Occipital lobe (tissue), 2 donors: ENCODE results near the gene FAM110A. TPM values are rescaled to one million over a fixed set of nuclear protein-coding genes. Genes with fewer than 3 reads are reported as not detected.
A peak's percentile ranks its signal among the peaks of the same experiment; 100 is the strongest.
"Not testable (repeated sequence)": the region's sequence is repeated elsewhere in the genome, so short reads cannot be mapped to it uniquely, and the experiment has no call there.

Experiments
- DNase-seq: peaks from one replicate; lab custom pipeline; 2025; lab: John Stamatoyannopoulos, UW
- total RNA-seq: library from RNA; depleted of rRNA; stranded (reverse); fragments of >200 nt; gene quantifications from one replicate; pipeline ENCODE4 v1.2.3, GENCODE V29; 2014

Gene FAM110A
- total RNA-seq, 1 donor from 2014 or later: 6.7 TPM

DNA sequence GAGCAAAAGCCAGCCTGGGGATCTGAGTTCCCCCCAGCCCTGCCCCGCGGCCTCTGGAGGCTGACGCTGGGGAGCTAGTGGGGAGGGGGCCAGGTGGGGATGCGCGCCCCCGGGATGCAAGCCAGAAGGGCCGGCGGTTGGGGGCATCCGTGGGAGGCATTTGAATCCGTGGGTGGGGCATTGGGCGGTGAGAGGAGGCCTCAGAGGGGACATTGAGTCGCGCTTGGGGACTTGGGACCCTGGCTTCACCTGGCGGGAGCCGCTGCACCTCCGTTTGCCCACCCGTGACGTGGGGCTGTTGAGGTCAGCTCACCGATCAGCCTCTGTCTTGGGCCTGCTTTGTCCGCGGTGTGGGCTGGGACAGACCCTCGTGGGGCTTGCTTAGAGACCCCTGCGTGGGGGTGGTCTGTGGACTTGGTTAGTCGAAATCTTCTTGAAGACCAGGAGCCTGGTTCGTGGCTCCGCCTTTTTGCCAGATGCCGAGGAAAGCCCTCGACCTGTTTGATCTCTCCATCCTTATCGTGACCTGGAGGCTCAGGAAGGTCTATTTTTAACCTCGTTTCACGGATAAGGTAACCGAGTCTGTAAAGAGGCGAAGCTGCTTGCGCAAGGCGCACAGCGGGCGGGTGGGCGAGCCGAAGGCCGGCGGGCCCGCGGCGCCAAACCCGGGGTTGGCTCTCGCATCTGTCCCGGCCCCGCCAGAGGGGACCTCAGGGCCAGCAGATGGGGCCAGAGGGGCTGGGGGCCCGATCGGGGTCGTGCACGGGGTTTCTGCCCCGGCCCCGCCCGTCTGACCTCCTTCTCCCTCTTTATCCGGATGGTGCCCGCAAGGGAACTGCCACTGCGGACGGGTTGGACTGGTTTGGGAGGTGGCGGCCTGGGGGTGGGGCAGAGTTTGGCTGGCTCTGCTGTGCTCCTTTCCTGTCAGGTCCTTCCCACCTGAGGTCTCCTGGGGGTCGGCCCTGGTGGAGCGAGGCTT lies 8.3 kb downstream of the FAM110A start:
- no peak for DNase-seq

GRCh38 chr20:842547-842940 lies 9.0 kb downstream of the FAM110A start:
- DNase-seq: no peak

- no peak for DNase-seq
Measured at GRCh38 chr20:843912-844311, 10.4 kb downstream of the FAM110A start.

GRCh38 chr20:844473-845225 lies 11.1 kb downstream of the FAM110A start:
- peak; percentile 80 for DNase-seq

DNA sequence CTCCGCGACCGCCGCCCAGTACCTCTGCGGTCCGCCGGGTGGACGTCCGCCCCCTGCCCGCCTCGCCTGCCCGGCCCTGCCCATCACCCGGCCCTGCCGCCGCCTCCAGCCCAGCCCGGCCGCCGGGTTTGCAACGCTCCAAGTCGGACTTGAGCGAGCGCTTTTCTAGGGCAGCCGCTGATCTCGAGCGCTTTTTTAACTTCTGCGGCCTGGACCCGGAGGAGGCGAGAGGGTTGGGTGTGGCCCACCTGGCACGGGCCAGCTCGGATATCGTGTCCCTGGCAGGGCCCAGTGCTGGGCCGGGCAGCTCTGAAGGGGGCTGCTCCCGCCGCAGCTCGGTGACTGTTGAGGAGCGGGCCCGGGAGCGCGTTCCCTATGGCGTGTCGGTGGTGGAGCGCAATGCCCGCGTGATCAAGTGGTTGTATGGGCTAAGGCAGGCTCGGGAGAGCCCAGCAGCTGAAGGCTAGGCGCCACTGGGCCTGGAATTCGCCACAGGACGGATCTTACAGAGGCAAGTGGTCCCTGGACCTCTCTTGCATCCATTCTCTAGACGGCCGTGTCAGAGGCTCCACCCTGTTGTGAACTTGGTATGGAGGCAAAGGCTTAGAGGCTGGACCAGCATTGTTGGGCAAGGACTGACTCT lies 11.8 kb downstream of the FAM110A start:
- DNase-seq: no peak

- DNase-seq: no peak
Measured at GRCh38 chr20:845941-846893, 12.7 kb downstream of the FAM110A start.

GRCh38 chr20:846894-847278 lies 13.4 kb downstream of the FAM110A start:
- DNase-seq: no peak

GRCh38 chr20:848193-848592 lies 14.7 kb downstream of the FAM110A start:
- DNase-seq: no peak

DNA sequence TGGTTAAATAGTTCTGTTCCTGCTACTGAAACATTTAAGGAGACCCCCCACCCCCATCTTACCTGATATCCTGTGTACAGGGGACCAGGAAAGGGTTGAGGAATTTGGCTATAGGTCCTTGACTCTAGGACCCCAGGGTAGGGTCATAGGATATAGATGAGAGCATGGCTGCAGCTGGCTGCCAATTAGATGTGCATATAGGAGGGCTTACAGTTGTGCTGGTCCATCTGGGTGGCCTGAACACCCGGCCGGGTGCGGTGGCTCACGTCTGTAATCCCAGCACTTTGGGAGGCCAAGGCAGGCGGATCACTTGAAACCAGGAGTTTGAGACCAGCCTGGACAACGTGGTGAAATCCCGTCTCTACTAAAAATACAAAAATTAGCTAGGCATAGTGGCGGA lies 15.2 kb downstream of the FAM110A start:
- not testable (repeated sequence) for DNase-seq

- no peak for DNase-seq
Measured at GRCh38 chr20:853406-853996, 20.0 kb downstream of the FAM110A start.

GRCh38 chr20:854601-855000 lies 21.1 kb downstream of the FAM110A start:
- no peak for DNase-seq

DNA sequence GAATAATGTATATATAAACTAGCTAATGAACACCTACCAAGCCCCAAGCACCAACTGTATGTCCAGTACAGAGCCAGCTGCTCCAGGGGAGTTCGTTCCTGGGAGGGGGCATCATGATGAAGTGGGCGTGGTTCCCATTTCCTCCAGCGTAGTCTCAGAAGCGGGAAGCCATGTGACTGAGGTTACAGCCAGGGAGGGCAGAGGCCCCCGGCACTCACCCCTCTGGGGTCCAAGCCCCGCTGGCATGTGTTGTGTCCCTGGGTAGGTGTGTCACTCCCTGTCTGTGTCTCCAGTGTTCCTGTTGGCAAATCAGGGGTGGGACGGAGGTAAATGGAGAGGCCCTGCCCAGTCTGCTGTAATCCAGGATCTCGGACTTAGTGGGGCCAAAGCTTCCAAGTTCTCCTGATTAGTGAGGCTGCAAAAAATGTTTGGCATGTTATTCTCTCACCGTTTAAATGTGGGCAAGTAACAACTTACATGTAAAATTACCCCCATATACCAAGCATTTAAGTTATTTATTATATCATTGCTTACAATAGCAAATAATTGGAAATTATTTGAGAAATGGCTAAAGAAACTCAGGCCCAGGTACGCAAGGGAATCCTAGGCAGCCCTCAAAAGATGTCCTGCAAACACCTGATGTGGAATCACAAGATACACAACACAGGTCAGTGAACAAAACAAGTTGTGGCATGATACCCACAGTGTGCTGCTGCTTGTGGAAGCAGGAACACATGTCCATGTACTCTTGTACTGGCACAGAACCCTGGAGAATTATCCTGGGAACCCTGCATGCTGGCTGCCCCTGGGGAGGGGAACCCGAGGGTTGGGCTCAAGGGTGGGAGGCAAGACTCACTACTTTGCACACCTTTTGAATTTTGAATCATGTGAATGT lies 22.2 kb downstream of the FAM110A start:
- DNase-seq: no peak

DNA sequence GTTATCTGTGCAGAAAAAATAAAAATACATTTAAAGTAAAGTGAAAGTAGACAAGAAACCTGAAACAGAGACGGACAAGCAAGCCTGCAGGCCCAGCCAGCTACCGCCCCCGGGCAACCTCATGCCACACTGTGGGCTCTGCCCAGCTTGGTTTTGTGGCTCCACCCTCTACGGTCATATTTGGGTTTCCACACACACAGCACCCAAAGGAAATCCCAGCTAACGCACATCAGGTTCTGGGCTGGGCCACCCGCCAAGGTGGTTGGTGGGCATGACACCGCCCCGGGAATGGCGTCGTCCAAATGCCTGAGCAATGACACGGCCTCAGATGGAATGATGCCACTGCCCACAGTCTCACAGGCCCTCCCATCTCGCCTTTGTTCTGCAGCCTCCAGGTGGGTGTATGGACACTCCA lies 22.9 kb downstream of the FAM110A start:
- DNase-seq: no peak

- no peak for DNase-seq
Measured at GRCh38 chr20:858011-858410, 24.5 kb downstream of the FAM110A start.

DNA sequence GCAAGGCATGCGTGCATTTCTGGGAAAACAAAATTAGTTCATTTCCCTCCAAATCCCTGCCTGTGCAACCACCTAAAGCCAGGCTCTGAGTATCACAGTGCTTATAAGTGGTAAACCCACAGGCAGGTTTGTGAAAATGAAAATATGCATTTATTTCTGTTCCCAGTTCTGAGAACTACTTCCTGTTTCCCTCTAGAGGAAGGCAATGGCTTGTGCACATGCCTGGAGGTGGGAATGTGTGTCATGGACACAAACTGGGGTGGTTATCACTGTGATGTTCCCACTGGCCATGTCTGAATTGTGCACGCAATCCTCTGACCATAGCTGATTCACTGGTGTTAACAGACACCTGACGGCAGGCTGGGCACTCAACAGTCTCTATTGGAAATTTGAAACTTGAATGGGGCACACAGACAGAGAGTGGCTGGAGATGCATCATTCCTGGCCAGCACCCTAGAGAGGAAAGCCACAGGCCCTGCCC lies 26.3 kb downstream of the FAM110A start:
- no peak for DNase-seq

DNA sequence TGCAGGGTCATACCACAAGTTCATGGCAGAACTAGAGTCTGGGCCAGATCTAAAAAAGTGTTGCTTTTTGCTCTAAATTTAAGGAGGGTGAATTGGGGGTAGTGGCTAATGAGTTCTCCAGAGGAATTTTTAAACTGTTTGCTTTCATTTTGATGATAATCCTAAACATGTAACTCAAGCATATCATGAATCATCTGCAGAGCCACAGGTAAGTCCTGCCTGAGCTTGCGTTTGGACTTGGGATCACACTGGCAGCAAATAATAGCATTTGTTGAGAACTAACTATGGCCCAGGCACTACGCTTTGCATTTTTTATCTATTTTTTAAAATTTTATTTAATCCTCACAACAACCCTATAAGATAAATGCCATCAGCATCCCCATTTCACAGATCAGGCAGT lies 27.4 kb downstream of the FAM110A start:
- no peak for DNase-seq

- no peak for DNase-seq
Measured at GRCh38 chr20:865440-865839, 31.9 kb downstream of the FAM110A start.

- no peak for DNase-seq
Measured at GRCh38 chr20:868279-868678, 34.8 kb downstream of the FAM110A start.

DNA sequence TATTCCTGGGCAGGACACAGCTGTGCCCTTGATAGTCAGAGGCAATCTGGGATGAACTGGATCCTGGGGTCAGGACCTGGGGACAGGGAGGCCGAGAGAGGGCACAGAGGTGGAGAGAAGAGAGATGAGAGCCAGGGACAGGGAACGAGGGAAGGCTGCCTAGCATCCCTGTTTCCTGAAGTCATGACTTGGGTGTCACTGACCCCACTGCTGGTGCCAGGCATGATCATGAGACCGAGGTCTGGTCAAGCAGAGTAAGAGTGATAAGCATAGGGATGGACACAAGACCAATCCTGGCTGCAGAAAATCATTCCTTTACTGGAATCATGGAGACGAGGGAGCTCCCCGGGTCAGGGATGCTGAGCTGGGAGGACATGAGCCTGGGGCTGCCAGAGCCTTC lies 36.1 kb downstream of the FAM110A start:
- DNase-seq: no peak
